K562 (cell line): Measurements from ENCODE around the gene CHMP5. TPM values are rescaled to one million over a fixed set of nuclear protein-coding genes. Genes with fewer than 3 reads are reported as not detected.

Experiments used
- ATAC-seq: fragments of 200-7000 bp; cut with Tn5 transposase; 3 replicates; pipeline ENCODE4 v1.9.1; 2020; ENCODE audit warnings: moderate library complexity
- BruUV-seq: library from RNA; stranded (reverse); fragments of 400-500 nt; replicated peaks from 2 replicates; lab custom pipeline; 2021; lab: Mats Ljungman, UMichigan
- CTCF ChIA-PET: fragments of 300-600 bp; formaldehyde crosslinking; extraction: SDS; loops from one replicate; lab custom pipeline; 2021; ENCODE audit warnings: low intra/inter-chr PET ratio; lab: Yijun Ruan, JAX
- POLR2A ChIA-PET: fragments of 300-600, 350-650 bp; sonication (Branson Sonifier 250); formaldehyde crosslinking; extraction: SDS; loops from one replicate; lab custom pipeline; 2021; ENCODE audit warnings: antibody characterized with exemption, inconsistent platforms; lab: Yijun Ruan, JAX
- DNase-seq, 4 experiments: peaks; one replicate each; pipeline versions ENCODE4 v3.0.0 to v3.0.0-alpha.2; 2011 to 2018; ENCODE audit warnings: low spot score in 3 of 4, mixed read lengths in 3 of 4; ENCODE audit errors: extremely low read depth in 1 of 4
- FAIRE-seq: peaks from 2 replicates; lab custom pipeline; 2011; peaks lifted over from hg19 to GRCh38; lab: Jason Lieb, UNC
- H2AFZ ChIP-seq: 2 replicates; pipeline ENCODE4 v1.6.0; 2011; ENCODE audit warnings: low read depth, low read length, control low read depth, inconsistent platforms
- H3K27ac ChIP-seq: fragments of 200-600 bp; 3 replicates; pipeline ENCODE4 v1.8.0; 2011; ENCODE audit warnings: low read depth, mild to moderate bottlenecking, control low read depth, inconsistent platforms, low read length, moderate library complexity, mixed read lengths; ENCODE audit errors: extremely low read depth
- H3K27me3 ChIP-seq, 2 experiments: fragments of 300-600 bp in 1 of 2; 2 replicates in 1 of 2; 3 replicates in 1 of 2; pipeline versions ENCODE4 v1.6.0 to v1.8.0; 2011; ENCODE audit warnings: inconsistent platforms in 2 of 2, low read length in 2 of 2, mild to moderate bottlenecking in 1 of 2, mixed read lengths in 1 of 2, moderate library complexity in 1 of 2; ENCODE audit not compliant: control insufficient read depth in 2 of 2, insufficient read depth in 2 of 2
- H3K36me3 ChIP-seq: fragments of 300-600 bp; 3 replicates; pipeline ENCODE4 v1.8.0; 2011; ENCODE audit warnings: mild to moderate bottlenecking, low read length, inconsistent platforms; ENCODE audit not compliant: control insufficient read depth, insufficient read depth
- H3K4me1 ChIP-seq, 2 experiments: fragments of 200-600 bp in 1 of 2; replicated peaks in 1 of 2; 2 replicates in 1 of 2; 3 replicates in 1 of 2; pipeline versions ENCODE4 v1.5.1 to v1.8.0; 2011; ENCODE audit warnings: inconsistent platforms in 2 of 2, low read length in 2 of 2, mild to moderate bottlenecking in 1 of 2, mixed read lengths in 1 of 2, moderate library complexity in 1 of 2; ENCODE audit not compliant: control insufficient read depth in 2 of 2, insufficient read depth in 2 of 2
- H3K4me2 ChIP-seq: 2 replicates; pipeline ENCODE4 v1.6.1; 2011; ENCODE audit warnings: low read length, control low read depth, inconsistent platforms, mixed read lengths; ENCODE audit not compliant: insufficient read depth
- H3K4me3 ChIP-seq: fragments of 200-600 bp; sonication (generic), shearing (Covaris generic); 2 replicates; pipeline ENCODE4 v1.5.1; 2016; ENCODE audit warnings: control low read depth, inconsistent platforms
- H3K79me2 ChIP-seq: fragments of 200-600 bp; 3 replicates; pipeline ENCODE4 v1.8.0; 2011; ENCODE audit warnings: low read length, inconsistent platforms; ENCODE audit not compliant: control insufficient read depth, insufficient read depth
- H3K9ac ChIP-seq, 2 experiments: 2 replicates each; pipeline versions ENCODE4 v1.6.0 to v1.6.1; 2011; ENCODE audit warnings: low read depth in 2 of 2, low read length in 2 of 2, control low read depth in 1 of 2, inconsistent platforms in 1 of 2, mild to moderate bottlenecking in 1 of 2, mixed read lengths in 1 of 2; ENCODE audit not compliant: insufficient read depth in 1 of 2
- H3K9me1 ChIP-seq: one replicate; pipeline ENCODE4 v1.6.0; 2011; ENCODE audit warnings: inconsistent platforms, mild to moderate bottlenecking, low read length, moderate library complexity; ENCODE audit not compliant: control insufficient read depth, insufficient read depth
- H3K9me3 ChIP-seq: replicated peaks from 2 replicates; pipeline ENCODE4 v1.5.1; 2011; ENCODE audit warnings: low read depth, low read length, inconsistent platforms; ENCODE audit not compliant: control insufficient read depth, insufficient read depth
- H4K20me1 ChIP-seq: replicated peaks from 2 replicates; pipeline ENCODE4 v1.6.1; 2011; ENCODE audit warnings: low read length, inconsistent platforms, mixed read lengths; ENCODE audit not compliant: control insufficient read depth, insufficient read depth
- DPF2 ChIP-seq: fragments of 450-650 bp; IDR thresholded peaks from 2 replicates; pipeline ENCODE4 v1.6.1; 2016
- GATAD2B ChIP-seq: fragments of 450-650 bp; IDR thresholded peaks from 2 replicates; pipeline ENCODE4 v1.6.1; 2017; ENCODE audit warnings: mild to moderate bottlenecking, borderline replicate concordance
- LCOR ChIP-seq: sonication (generic); formaldehyde crosslinking; IDR thresholded peaks from 2 replicates; pipeline ENCODE4 v1.8.0; 2022; ENCODE audit warnings: mild to moderate bottlenecking, missing genetic modification reagents
- MAFG ChIP-seq: fragments of 450-650 bp; conservative IDR thresholded peaks from 2 replicates; pipeline ENCODE4 v1.6.1; 2016; ENCODE audit warnings: missing genetic modification characterization, missing compliant biosample characterization
- NCOA6 ChIP-seq: fragments of 450-650 bp; IDR thresholded peaks from 2 replicates; pipeline ENCODE4 v1.6.1; 2017; ENCODE audit warnings: mild to moderate bottlenecking
- POLR2A ChIP-seq: fragments of 450-650 bp; conservative IDR thresholded peaks from 2 replicates; pipeline ENCODE4 v1.6.1; 2016
- POLR2H ChIP-seq: IDR thresholded peaks from 2 replicates; pipeline ENCODE4 v1.6.1; 2016; ENCODE audit warnings: missing genetic modification characterization, low read depth, mild to moderate bottlenecking, control low read depth, missing compliant biosample characterization, moderate library complexity
- SRSF7 ChIP-seq: fragments of 200-400 bp; formaldehyde crosslinking; optimal IDR thresholded peaks from 2 replicates; pipeline ENCODE3; 2017; ENCODE audit warnings: mild to moderate bottlenecking, low read depth, low read length
- TBL1XR1 ChIP-seq, 2 experiments: IDR thresholded peaks; 2 replicates each; pipeline ENCODE4 v1.6.1; 2012; ENCODE audit warnings: improper control_type of control experiment in 2 of 2, low read length in 2 of 2, mild to moderate bottlenecking in 1 of 2
- WGBS: fragments of 100-300 bp; shearing (Covaris generic); methylation state at CpG from one replicate; pipeline ENCODE4 v1.1.6; 2016; ENCODE audit warnings: low coverage, mixed read lengths; ENCODE audit not compliant: insufficient coverage; ENCODE audit errors: missing lambda C conversion rate; 5-methylcytosine and 5-hydroxymethylcytosine counted together
- in situ Hi-C: fragments of 300-500 bp; cut with MboI; formaldehyde crosslinking; loops from 4 replicates; pipeline ENCODE4 v1.15.0; 2018; ENCODE audit warnings: inconsistent platforms, mixed read lengths
- intact Hi-C: fragments of 100-400 bp; cut with micrococcal nuclease; formaldehyde crosslinking; loops from 2 replicates; pipeline ENCODE4 v1.14.2; 2022
- polyA plus RNA-seq, 8 experiments: library from polyadenylated mRNA; depleted of rRNA in 4 of 8; stranded (reverse) in 5 of 8; unstranded in 3 of 8; fragments of >200 nt; fragmentation: Nextera tagmentation in 2 of 8; fragmentation: Illumina TruSeq in 1 of 8; extraction: Ambion mirVana in 2 of 8; extraction: Trizol in 1 of 8; gene quantifications; 2 replicates each; pipeline versions ENCODE4 v1.2.1 to v1.2.3, GENCODE V29; 2011 to 2014; ENCODE audit warnings: inconsistent platforms in 1 of 8, missing spikeins in 1 of 8
- total RNA-seq, 7 experiments: library from RNA; depleted of rRNA in 6 of 7; stranded (reverse); fragments of >200 nt in 6 of 7; fragmentation: Illumina TruSeq in 2 of 7; extraction: Trizol in 2 of 7; gene quantifications; 2 replicates each; pipeline versions ENCODE4 v1.2.1 to v1.2.3, GENCODE V29; 2011 to 2021; ENCODE audit warnings: low replicate concordance in 1 of 7
- TF ChIP-seq, protein P1 (sequence below): fragments of 150-350 bp; conservative IDR thresholded peaks from 2 replicates; pipeline ENCODE4 v1.6.1; 2014; ENCODE audit warnings: low read length
- TF ChIP-seq, protein P2 (sequence below): fragments of 450-650 bp; IDR thresholded peaks from 2 replicates; pipeline ENCODE4 v1.6.1; 2017; ENCODE audit warnings: antibody characterized with exemption, mild to moderate bottlenecking
- TF ChIP-seq, protein P3 (sequence below): sonication (generic); formaldehyde crosslinking; IDR thresholded peaks from 2 replicates; pipeline ENCODE4 v1.8.1; 2023; ENCODE audit warnings: missing genetic modification reagents, mild to moderate bottlenecking, borderline replicate concordance

Gene CHMP5
- total and polyA plus RNA-seq, 9 of the 15 experiments (the other 6 are each of a cell fraction or from before 2014, with no cell fraction given), result 36.0 to 105 (median 54.9) TPM

DNA sequence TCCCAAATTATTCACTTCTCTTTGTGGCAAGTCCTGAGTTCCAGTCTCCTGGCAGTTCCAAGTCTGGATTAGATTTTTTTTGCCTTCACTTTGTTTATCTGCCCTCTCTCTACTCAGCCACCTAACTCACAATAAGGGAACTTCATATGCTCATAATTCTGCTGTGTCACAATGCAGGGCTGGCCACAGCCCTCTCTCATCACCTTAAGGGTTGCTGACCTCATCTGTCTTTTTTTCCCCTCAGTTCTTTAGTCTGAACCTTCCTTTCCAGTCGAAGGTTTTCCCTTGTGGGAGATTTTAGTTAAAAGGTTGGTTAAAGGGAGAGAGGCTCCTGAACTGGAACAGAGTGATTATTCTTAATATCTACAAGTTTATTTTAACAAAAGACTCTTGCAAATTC lies 4.5 kb upstream of the CHMP5 start:
- Histone ChIP-seq H3K27me3 (no peaks in the 10 kb centered on the region), H3K4me3 (no peak overlapping the region), H3K36me3 (peaks cover 71% of the 10 kb centered on the region), H2AFZ (no peak overlapping the region), H3K9ac (no peak overlapping the region; a peak in 1 of 4 replicates), H3K79me2 (peaks cover 63% of the 10 kb centered on the region), H4K20me1 (no peaks in the 10 kb centered on the region), H3K4me2 (no peak overlapping the region), H3K4me1 (peaks cover 5 to 12% of the 10 kb centered on the region in 2 experiments; a peak in 3 of 5 replicates), H3K9me3 (no peaks in the 10 kb centered on the region), H3K9me1 (peaks cover under 1% of the 10 kb centered on the region), H3K27ac (peak overlapping the region; percentile 49; the same call in 2 of the 3 replicates)
- BruUV-seq, result no TSS peak
- CTCF ChIA-PET, result no interaction called here
- POLR2A ChIA-PET, result no interaction called here
- 50% methylated on average over 1 of the region's 1 CpG for WGBS
- in situ Hi-C loops, result no loop called here
- intact Hi-C loops, result no loop called here
- peak; percentile 12; the same call in 2 of the 3 replicates for ATAC-seq
- FAIRE-seq, result no peak
- DNase-seq, result peak in 2 of 4 experiments; percentile 37 to 47
- TF ChIP-seq MAFG (tag) (peak; percentile 87), POLR2H (tag) (no peak), SRSF7 (no peak), GATAD2B (no peak), TBL1XR1 (IDR thresholded peaks at IDR 0.05; ENCODE audit: low read length in 2 of 2) (no peak), LCOR (no peak), NCOA6 (no peak), POLR2A (no peak), DPF2 (peak; percentile 40; the same call in 1 of the 2 replicates)
- TF ChIP-seq, protein P1, sequence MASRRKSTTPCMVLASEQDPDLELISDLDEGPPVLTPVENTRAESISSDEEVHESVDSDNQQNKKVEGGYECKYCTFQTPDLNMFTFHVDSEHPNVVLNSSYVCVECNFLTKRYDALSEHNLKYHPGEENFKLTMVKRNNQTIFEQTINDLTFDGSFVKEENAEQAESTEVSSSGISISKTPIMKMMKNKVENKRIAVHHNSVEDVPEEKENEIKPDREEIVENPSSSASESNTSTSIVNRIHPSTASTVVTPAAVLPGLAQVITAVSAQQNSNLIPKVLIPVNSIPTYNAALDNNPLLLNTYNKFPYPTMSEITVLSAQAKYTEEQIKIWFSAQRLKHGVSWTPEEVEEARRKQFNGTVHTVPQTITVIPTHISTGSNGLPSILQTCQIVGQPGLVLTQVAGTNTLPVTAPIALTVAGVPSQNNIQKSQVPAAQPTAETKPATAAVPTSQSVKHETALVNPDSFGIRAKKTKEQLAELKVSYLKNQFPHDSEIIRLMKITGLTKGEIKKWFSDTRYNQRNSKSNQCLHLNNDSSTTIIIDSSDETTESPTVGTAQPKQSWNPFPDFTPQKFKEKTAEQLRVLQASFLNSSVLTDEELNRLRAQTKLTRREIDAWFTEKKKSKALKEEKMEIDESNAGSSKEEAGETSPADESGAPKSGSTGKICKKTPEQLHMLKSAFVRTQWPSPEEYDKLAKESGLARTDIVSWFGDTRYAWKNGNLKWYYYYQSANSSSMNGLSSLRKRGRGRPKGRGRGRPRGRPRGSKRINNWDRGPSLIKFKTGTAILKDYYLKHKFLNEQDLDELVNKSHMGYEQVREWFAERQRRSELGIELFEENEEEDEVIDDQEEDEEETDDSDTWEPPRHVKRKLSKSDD, result no peak
- TF ChIP-seq, protein P2, sequence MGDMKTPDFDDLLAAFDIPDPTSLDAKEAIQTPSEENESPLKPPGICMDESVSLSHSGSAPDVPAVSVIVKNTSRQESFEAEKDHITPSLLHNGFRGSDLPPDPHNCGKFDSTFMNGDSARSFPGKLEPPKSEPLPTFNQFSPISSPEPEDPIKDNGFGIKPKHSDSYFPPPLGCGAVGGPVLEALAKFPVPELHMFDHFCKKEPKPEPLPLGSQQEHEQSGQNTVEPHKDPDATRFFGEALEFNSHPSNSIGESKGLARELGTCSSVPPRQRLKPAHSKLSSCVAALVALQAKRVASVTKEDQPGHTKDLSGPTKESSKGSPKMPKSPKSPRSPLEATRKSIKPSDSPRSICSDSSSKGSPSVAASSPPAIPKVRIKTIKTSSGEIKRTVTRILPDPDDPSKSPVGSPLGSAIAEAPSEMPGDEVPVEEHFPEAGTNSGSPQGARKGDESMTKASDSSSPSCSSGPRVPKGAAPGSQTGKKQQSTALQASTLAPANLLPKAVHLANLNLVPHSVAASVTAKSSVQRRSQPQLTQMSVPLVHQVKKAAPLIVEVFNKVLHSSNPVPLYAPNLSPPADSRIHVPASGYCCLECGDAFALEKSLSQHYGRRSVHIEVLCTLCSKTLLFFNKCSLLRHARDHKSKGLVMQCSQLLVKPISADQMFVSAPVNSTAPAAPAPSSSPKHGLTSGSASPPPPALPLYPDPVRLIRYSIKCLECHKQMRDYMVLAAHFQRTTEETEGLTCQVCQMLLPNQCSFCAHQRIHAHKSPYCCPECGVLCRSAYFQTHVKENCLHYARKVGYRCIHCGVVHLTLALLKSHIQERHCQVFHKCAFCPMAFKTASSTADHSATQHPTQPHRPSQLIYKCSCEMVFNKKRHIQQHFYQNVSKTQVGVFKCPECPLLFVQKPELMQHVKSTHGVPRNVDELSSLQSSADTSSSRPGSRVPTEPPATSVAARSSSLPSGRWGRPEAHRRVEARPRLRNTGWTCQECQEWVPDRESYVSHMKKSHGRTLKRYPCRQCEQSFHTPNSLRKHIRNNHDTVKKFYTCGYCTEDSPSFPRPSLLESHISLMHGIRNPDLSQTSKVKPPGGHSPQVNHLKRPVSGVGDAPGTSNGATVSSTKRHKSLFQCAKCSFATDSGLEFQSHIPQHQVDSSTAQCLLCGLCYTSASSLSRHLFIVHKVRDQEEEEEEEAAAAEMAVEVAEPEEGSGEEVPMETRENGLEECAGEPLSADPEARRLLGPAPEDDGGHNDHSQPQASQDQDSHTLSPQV, result peak; percentile 7; the same call in 1 of the 2 replicates
- TF ChIP-seq, protein P3, sequence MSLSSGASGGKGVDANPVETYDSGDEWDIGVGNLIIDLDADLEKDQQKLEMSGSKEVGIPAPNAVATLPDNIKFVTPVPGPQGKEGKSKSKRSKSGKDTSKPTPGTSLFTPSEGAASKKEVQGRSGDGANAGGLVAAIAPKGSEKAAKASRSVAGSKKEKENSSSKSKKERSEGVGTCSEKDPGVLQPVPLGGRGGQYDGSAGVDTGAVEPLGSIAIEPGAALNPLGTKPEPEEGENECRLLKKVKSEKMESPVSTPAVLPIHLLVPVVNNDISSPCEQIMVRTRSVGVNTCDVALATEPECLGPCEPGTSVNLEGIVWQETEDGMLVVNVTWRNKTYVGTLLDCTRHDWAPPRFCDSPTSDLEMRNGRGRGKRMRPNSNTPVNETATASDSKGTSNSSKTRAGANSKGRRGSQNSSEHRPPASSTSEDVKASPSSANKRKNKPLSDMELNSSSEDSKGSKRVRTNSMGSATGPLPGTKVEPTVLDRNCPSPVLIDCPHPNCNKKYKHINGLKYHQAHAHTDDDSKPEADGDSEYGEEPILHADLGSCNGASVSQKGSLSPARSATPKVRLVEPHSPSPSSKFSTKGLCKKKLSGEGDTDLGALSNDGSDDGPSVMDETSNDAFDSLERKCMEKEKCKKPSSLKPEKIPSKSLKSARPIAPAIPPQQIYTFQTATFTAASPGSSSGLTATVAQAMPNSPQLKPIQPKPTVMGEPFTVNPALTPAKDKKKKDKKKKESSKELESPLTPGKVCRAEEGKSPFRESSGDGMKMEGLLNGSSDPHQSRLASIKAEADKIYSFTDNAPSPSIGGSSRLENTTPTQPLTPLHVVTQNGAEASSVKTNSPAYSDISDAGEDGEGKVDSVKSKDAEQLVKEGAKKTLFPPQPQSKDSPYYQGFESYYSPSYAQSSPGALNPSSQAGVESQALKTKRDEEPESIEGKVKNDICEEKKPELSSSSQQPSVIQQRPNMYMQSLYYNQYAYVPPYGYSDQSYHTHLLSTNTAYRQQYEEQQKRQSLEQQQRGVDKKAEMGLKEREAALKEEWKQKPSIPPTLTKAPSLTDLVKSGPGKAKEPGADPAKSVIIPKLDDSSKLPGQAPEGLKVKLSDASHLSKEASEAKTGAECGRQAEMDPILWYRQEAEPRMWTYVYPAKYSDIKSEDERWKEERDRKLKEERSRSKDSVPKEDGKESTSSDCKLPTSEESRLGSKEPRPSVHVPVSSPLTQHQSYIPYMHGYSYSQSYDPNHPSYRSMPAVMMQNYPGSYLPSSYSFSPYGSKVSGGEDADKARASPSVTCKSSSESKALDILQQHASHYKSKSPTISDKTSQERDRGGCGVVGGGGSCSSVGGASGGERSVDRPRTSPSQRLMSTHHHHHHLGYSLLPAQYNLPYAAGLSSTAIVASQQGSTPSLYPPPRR (CRISPR knock-in tag), result no peak
